Anterior cingulate cortex (tissue), 58 donors: ENCODE results near the gene PLXNB3.

Source experiments
- DNase-seq, 58 donors: peaks; one replicate each; lab custom pipeline; 2025; lab: John Stamatoyannopoulos, UW

Gene PLXNB3

DNA sequence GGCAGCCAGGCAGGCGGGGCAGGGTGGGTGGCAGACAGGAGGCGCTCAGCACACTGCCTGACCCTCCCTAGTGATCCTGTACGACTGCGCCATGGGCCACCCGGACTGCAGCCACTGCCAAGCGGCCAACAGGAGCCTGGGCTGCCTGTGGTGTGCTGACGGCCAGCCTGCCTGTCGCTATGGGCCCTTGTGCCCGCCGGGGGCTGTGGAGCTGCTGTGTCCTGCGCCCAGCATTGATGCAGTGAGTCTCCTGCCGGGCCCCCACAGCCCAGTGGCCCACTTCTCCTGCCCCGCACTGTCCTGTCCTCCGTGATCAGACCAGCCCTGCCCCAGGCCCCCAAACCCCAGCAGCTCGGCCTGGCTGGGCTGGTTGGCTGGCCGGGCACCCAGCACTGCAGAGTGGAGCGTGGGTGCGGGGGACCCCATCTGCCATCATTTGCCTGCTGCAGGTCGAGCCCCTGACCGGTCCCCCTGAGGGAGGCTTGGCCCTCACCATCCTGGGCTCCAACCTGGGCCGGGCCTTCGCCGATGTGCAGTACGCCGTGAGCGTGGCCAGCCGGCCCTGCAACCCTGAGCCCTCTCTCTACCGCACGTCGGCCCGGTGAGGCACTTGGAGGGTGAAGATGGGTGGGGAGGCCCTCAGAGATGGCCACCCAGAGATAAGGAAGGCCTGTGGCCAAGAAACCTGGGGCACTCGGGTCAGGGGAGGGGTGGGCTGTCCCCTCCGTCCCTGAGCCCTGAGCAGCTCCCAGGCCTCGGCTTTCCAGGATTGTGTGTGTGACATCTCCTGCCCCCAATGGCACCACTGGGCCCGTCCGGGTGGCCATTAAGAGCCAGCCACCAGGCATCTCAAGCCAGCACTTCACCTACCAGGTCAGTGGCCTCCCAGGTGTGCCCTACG, 7.6 kb downstream of the PLXNB3 start:
- DNase-seq: no peak

DNA sequence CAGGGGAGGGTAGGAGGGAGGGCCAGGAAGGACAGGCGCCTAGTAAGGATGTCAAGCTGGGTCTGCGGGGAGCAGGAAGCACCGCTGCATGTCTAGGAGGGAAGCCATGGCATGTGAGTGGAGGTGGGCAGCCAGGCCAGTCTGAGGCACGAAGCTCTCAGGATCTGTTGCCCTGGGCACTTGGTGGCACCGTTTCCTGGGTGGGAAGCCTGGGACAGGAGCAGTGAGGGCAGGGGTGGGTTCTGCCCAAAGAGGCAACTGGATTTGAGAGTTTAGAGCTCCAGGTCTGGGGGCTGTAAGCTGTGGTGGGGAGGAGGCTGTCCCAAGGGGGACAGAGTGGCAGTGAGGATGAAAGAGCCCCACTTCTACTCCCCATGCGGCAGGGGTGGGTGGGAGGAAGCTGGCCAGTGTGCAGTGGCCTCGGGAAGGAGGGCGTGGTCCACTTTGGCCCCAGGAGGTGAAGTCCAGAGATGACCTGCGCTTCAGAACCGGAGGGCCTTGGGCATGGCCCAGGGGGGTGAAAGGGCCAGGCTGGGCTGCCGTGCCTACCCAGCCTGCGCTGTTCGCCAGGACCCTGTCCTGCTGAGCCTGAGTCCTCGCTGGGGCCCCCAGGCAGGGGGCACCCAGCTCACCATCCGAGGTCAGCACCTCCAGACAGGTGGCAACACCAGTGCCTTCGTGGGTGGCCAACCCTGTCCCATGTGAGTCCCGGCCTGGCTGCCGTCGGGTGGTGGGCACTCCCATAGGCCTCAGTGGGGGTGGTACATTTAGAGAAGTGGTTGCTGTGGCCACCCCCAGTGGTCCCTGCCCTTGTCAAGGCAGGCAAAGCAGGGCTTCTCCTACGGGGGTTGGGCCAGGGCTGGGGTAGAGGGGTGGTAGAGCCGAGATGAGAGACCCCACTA, 8.5 kb downstream of the PLXNB3 start:
- no peak for DNase-seq

DNA sequence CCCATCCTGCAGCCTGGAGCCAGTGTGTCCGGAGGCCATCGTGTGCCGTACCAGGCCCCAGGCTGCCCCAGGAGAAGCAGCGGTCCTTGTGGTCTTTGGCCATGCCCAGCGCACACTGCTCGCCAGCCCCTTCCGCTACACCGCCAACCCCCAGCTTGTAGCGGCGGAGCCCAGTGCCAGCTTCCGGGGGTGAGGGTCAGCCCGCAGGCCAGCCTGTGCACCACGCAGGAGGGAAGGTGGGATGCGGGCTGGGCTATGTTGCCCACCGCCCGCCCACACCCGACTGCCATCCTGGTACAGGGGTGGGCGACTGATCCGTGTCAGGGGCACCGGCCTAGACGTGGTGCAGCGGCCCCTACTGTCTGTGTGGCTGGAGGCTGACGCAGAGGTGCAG, 9.2 kb downstream of the PLXNB3 start:
- DNase-seq: no peak

DNA sequence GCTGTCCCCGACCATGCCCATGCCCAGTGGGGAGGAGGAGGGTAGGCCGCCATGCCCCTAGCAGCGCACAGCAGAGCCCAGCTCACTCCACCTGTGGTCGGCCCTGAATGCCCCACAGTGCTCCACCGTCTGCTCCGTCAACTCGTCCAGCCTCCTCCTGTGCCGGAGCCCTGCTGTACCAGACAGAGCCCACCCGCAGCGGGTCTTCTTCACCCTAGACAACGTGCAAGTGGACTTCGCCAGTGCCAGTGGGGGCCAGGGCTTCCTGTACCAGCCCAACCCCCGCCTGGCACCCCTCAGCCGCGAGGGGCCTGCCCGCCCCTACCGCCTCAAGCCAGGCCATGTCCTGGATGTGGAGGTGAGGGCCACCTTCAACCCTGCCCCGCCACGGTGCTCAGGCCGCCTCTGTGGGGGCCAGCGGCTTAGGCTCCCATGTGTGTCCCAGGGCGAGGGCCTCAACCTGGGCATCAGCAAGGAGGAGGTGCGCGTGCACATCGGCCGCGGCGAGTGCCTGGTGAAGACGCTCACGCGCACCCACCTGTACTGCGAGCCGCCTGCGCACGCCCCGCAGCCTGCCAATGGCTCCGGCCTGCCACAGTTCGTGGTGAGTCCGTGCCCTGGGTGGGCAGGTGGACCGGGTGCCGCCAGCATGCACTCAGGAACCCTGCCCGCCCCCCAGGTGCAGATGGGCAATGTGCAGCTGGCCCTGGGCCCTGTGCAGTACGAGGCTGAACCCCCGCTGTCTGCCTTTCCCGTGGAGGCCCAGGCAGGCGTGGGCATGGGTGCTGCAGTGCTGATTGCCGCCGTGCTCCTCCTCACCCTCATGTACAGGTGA, 9.9 kb downstream of the PLXNB3 start:
- DNase-seq: no peak

DNA sequence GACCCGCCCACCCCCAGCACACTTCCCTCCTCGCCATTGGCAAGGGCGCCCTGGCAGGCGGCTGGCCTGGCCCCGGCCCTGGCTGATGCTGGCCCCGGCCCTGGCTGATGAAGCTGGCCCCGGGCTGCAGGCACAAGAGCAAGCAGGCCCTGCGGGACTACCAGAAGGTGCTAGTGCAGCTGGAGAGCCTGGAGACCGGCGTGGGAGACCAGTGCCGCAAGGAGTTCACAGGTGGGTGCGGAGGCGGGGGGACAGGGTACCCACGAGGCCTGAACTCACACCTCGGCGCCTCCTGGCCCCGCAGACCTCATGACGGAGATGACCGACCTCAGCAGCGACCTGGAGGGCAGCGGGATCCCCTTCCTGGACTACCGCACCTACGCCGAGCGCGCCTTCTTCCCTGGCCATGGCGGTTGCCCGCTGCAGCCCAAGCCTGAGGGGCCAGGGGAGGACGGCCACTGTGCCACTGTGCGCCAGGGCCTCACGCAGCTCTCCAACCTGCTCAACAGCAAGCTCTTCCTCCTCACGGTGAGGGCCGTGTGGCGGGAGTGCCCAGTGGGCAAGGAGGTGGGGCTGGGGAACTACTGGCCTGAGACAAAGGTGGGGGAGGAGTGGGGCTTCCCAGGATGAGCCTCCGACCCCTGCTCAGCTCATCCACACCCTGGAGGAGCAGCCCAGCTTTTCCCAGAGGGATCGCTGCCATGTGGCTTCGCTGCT, 10.7 kb downstream of the PLXNB3 start:
- no peak for DNase-seq

DNA sequence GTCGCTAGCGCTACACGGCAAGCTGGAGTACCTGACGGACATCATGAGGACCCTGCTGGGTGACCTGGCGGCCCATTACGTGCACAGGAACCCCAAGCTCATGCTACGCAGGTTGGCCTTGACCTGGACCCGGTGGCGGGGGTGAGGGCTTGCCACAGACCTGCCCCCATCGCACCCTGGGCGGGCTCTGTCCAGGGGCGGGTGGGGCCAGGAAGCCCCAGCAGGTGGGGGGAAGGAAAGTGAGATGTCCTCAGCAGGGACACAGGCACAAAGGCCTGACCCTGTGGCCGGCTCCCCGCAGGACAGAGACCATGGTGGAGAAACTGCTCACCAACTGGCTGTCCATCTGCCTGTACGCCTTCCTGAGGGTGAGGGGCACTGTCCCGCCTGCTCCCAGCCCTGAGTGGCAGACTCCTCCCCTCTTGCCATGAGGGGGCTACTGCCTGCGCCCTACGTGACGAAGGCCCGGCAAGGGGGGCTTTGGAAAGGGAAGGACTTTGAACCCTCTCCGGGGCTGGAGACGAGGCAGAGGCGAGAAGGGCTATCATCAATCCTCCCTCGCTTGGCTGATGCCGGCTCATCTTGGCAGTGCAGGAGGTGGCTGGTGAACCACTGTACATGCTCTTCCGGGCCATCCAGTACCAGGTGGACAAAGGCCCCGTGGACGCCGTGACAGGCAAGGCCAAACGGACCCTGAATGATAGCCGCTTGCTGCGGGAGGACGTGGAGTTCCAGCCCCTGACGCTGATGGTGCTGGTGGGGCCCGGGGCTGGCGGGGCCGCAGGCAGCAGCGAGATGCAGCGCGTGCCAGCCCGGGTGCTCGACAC, 11.5 kb downstream of the PLXNB3 start:
- DNase-seq: no peak

DNA sequence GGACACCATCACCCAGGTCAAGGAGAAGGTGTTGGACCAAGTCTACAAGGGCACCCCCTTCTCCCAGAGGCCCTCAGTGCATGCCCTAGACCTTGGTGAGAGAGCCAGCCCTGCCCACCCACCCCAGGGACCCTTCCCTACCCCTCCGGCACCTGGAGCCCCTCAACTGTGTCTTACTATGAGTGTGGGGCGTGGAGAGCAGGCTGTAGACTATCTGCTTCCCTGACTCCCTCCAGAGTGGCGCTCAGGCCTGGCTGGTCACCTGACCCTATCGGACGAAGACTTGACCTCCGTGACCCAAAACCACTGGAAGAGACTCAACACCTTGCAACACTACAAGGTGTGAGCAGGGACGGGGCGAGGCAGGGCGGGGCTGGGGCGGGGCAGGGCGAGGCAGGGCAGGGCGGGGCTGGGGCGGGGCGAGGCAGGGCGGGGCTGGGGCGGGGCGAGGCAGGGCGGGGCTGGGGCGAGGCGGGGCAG, 12.1 kb downstream of the PLXNB3 start:
- DNase-seq: no peak

DNA sequence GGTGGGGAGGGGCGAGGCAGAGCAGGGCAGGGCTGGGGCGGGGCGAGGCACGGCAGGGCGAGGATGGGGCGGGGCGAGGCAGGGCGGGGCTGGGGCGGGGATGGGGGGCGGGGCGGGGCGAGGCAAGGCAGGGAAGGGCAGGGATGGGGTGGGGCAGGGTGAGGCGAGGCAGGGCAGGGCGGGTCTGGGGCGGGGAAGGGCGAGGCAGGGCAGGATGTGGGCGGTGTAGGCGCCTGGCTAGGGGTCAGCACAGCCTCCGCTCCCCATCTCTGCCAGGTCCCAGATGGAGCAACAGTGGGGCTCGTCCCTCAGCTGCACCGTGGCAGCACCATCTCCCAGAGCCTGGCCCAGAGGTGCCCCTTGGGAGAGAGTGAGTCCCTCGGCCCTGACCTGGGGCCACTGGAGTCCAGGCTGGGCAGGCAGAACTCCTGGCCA, 12.6 kb downstream of the PLXNB3 start:
- no peak for DNase-seq

DNA sequence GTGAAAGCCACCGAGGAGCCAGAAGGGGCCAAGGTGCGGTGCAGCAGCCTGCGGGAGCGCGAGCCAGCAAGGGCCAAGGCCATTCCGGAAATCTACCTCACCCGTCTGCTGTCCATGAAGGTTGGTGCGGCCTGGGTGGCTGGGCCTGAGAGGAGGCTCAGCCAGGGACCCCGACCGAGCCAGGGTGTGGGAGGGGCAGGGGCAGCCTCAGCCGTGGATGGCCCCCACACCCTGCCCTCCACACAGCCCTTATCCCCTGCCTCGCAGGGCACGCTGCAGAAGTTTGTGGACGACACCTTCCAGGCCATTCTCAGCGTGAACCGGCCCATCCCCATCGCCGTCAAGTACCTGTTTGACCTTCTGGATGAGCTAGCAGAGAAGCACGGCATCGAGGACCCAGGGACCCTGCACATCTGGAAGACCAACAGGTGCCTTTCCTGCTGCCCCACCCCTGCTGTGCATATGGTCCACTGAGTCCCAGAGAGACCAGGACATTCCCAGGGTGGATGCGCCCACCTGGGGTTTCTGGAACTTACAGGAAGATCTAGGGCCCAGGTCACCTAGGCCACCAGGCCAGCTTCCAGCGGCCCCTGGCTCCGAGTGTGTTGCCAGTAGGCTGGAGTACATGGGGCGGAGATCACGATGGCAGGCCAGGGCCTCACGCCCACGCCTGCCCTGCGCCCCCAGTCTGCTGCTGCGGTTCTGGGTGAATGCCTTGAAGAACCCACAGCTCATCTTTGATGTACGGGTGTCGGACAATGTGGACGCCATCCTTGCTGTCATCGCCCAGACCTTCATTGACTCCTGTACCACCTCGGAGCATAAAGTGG, 13.4 kb downstream of the PLXNB3 start:
- DNase-seq: no peak

DNA sequence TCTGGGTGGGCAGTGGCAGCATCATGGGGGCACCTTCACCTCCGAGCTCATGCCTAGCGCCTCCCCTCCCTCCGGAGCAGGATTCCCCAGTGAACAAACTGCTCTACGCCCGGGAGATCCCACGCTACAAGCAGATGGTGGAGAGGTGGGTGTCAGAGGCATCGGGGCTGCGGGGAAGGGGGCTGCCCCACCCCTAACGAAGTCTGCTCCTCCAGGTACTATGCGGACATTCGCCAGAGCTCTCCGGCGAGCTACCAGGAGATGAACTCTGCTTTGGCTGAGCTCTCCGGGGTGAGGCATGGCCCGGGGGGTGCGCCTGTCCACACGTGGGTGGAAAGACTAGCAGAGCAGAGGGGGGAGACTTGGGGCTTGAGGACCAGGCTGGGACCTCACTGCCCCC, 14.1 kb downstream of the PLXNB3 start:
- no peak for DNase-seq

DNA sequence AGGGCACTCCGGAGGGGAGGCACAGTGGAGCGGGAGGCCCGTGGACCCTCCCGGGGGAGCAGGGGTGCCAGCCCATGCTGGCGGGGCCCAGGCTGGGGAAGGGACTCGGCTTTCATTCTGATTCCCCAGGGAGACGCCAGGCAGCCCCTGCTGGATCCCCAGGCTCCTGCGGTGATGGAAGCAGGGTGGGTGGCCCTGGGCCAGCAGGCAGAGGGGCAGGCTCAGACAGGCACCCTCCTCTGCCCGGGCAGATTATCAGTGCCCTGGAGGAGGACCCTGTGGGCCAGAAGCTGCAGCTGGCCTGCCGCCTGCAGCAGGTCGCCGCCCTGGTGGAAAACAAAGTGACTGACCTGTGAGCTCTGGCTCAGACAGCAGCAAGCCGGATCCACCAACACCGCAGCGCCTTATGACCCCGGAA, 14.6 kb downstream of the PLXNB3 start:
- no peak for DNase-seq

DNA sequence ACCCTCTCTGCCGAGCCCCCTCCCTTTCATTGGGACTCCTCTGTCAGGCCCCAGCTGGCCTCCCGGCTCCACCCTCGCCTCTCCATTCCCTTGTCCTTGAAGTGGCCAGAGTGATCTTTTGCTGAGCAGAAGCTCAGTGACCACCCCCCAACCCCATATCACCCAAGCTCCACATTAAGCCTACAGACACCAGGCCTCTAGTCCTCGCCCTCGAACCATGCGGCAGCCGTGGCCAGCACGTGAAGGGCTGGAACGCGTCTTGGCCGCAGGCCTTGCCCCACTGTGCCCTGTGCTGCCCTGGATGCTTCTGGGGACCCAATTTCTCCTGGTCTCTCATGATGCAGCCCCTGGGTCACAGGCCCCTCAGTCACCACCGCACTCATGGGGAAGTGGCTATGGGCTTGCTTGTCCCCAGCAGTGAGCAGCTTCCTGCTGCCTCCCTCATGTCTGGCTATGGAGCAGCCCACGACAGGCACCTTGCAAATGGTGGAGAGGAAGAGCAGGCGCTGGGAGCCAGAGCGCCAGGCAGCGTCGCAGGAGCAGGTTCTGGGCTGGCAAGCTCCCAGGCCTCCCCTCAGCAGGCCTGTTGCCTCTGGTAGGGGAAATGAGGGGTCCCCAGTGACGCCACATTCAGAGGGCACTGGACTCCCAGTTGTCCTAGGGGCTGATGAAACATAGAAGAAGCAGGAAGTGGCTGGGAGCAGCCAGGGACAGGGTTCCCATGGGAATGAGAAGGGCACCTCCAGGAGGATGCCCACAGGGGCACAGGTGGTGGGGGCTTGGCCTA, 16.0 kb downstream of the PLXNB3 start:
- no peak for DNase-seq

DNA sequence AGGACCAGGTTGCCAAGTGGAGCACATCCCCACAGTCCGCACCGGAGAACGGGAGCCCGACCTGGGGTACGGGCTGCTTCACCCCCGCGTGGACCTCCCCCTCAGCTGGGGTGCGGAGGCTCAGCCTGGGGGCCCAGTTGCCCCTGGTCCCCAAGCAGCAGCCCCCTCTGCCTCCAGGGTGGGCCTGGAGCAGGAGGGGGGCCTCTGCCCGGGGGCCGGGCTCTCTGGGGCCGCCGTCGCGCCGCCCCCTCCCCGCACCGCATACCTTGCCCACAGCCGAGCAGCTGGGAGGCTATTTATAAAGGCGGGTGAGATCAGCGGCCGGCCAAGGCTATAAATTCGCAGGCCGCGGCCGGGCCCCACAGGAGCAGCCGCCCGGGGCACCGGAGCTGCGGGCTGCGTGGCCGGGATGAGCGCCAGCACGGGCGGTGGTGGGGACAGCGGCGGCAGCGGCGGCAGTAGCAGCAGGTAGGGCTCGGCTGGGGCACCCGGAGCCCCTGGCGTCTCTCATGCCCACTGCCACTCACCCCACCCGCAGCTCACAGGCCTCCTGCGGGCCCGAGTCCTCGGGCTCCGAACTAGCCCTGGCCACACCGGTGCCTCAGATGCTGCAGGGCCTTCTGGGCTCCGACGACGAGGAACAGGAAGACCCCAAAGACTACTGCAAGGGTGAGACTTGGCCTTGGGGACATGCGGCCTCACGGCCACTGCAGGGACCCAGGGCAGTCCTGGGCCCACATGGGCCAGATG, 16.8 kb downstream of the PLXNB3 start, which contains the start of gene SRPK3:
TSS of gene SRPK3 (plus strand) at position 364 of the 750 bp plus-strand sequence. CDS start at position 410, 46 bp downstream.
- no peak for DNase-seq

DNA sequence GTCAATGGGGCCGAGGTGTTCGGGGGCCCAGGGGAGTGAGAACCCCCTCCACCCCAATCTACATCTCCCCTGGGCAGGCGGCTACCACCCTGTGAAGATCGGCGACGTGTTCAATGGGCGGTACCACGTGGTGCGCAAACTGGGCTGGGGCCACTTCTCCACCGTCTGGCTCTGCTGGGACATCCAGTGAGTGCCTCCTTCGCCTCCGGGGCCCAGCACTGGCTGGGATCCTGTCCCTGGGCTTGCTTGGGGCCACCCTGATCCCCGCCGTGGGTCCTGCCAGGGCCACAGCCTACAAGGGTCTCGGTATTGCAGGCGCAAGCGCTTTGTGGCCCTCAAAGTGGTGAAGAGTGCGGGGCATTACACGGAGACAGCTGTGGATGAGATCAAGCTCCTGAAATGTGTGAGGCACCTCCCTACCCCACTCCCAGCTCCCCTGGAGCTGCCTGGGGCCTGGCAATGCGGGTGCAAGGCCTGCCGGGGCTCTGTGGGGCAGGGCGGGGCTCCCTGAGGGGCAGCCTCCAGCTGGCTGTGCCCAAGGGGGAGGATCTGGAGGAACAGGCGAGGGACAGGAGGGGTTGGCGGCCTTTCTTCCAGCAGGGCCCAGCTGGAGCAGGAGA, 17.5 kb downstream of the PLXNB3 start:
- peak in 4 of 58 donors; percentile 7 to 40 (median 27) for DNase-seq

DNA sequence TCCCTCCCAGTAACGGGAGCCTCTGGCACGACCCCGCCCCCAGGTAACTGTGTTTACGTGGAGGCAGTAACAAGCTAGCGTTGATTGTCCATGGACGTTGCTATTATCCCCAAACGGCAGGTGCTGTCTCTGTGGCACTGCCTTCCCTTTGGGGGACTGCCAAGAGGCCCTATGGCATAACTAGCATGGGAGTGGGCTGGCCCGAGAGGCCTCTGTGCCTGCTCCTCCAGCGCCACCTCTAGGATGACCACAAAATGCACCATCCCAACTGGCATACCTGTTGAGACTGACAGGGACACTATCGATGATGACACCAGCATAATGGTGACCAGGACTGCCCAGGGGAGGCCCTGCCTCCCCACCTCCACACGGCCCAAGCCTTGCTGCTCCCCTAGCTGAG, 18.3 kb downstream of the PLXNB3 start:
- peak in 12 of 58 donors; percentile 5 to 47 (median 21) for DNase-seq

DNA sequence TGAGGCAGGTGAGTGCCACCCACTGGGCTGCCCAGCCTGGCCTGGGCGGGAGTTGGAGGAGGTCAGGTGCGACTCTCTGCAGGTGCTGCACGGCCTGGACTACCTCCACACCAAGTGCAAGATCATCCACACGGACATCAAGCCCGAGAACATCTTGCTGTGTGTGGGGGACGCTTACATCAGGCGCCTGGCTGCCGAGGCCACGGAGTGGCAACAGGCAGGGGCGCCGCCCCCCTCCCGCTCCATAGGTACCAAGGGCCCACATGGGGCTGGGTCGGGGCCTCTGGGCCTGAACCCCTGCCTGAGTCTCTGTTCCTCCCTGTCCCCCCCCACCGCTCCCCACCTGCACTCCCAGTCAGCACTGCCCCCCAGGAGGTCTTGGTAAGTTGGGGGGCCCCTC, 18.8 kb downstream of the PLXNB3 start:
- DNase-seq: no peak
